HFF-Myc (cell line): ENCODE data around the gene COPS9.

Source experiments
- DNase-seq: peaks from one replicate; pipeline ENCODE4 v3.0.0-alpha.2; 2011; ENCODE audit warnings: low read depth; ENCODE audit errors: extremely low read depth
- H3K4me3 ChIP-seq: replicated peaks from 2 replicates; pipeline ENCODE4 v1.5.1; 2011; ENCODE audit warnings: low read depth, mild to moderate bottlenecking, control low read depth, low read length
- CTCF ChIP-seq: IDR thresholded peaks from 2 replicates; pipeline ENCODE4 v1.5.1; 2012; ENCODE audit warnings: mild to moderate bottlenecking, low read depth, low read length, control low read depth; ENCODE audit errors: missing control alignments

COPS9 gene

GRCh38 chr2:240136013-240136670, at the start of gene COPS9:
COPS9 (minus strand) TSS chr2:240136305; CDS start chr2:240136284, 21 bp downstream.
- peak; percentile 36 for DNase-seq
- no peak for TF ChIP-seq CTCF
- H3K4me3 ChIP-seq, result peak within 1 kb of the TSS; percentile 95

- no peak overlapping the region for H3K4me3 ChIP-seq
- no peak for DNase-seq
- TF ChIP-seq CTCF, result no peak
Measured at GRCh38 chr2:240184656-240185055, 48.6 kb upstream of the COPS9 start.

DNA sequence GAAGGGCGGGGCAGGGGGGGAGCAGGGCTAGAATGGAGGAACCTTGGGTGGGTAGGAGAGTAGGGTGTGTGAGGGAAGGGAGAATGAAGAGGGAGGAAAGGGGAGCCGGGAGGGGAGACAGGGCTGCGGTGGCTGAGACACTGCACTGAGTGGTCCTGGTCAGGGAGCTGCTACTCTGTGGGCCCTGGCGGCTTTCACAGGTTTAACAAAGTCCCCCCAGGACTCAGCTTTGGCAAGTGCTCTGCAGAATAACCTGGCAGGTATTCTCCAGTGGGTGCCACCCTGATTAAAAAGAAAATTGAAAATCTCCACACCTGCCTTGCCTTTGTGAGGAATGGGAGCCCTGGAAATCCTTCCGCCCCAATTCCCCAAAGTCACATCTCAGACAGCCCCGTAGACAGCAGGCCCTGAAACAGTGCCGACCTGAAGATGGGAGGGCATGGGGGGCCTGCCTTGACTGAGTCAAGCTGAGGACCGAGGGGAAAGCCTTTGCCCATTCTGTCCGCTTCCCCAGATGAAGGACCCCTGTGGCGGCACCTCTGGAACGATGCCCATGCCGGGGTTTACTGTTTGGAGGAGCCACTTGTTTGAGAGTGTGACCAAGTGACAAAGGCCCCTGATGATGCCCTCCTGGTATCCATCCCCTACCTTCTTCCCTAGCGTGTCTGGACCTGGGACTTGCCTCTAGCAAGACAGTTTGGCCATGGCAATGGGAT, 47.9 kb upstream of the COPS9 start:
- no peak for TF ChIP-seq CTCF
- DNase-seq, result no peak
- H3K4me3 ChIP-seq, result no peak overlapping the region

GRCh38 chr2:240183006-240183874, 47.1 kb upstream of the COPS9 start:
- TF ChIP-seq CTCF, result no peak
- no peak overlapping the region for H3K4me3 ChIP-seq
- no peak for DNase-seq

DNA sequence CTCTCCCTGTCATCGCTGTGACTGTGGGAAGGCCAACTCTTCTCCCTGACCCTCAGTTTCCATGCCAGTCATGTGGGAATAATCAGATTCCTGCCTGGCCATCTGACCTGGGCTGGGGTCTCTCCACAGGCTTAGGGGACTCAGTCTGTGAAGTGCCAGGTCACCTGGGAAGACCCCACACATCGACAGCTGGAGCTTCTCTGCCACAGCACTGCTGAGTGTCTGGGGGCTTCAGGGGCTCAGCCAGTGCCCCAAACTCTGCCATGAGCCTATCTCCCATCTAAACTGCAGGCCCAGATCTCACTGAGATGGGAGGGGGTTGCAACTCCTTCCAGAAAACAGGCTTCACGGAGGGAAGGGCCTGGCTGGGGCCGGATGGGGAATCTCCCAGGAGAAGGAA, 46.4 kb upstream of the COPS9 start:
- DNase-seq, result no peak
- H3K4me3 ChIP-seq, result no peak overlapping the region
- no peak for TF ChIP-seq CTCF

DNA sequence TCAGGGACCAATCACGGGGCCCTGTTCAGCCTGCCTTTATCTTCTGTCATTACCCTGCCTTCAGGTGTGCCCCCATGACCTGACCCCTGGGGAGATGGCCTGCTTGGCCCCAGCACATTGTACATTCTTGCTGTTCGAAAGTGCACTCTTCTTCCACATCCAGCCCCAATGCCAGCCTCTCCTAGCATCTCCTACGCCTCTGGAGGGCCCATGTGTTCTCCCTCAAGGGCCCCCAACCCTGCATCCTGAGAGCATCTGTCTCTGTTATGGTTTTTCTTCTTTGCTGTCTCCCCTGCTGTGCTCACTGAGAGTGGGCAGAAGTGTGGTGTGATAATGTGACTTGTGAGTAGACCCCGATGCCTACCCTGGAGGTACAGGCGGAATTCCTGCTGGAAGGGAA, 45.9 kb upstream of the COPS9 start:
- H3K4me3 ChIP-seq, result no peak overlapping the region
- TF ChIP-seq CTCF, result no peak
- no peak for DNase-seq
